SK-MEL-5 (cell line): Measurements from ENCODE around the gene RBM34. TPM values are rescaled to one million over a fixed set of nuclear protein-coding genes. Genes with fewer than 3 reads are reported as not detected.
"Not testable (repeated sequence)": the region's sequence is repeated elsewhere in the genome, so short reads cannot be mapped to it uniquely, and the experiment has no call there.

Source experiments
- DNase-seq: peaks from one replicate; pipeline ENCODE4 v3.0.0-alpha.2; 2016; ENCODE audit warnings: low read depth, low spot score
- in situ Hi-C: cut with HindIII; loops from 2 replicates; pipeline ENCODE4 v1.10.0; 2016; ENCODE audit warnings: low sequenced_read_pairs, high pct_unique_total_duplicates, low pct_unique_long_range_greater_than_20kb
- total RNA-seq: library from RNA; depleted of rRNA; stranded (reverse); fragments of >200 nt; shearing (Covaris generic); gene quantifications from 2 replicates; pipeline ENCODE4 v1.2.3, GENCODE V29; 2014

The RBM34 gene
- total RNA-seq, 1 experiment from 2014 or later: 65.4 TPM

DNA sequence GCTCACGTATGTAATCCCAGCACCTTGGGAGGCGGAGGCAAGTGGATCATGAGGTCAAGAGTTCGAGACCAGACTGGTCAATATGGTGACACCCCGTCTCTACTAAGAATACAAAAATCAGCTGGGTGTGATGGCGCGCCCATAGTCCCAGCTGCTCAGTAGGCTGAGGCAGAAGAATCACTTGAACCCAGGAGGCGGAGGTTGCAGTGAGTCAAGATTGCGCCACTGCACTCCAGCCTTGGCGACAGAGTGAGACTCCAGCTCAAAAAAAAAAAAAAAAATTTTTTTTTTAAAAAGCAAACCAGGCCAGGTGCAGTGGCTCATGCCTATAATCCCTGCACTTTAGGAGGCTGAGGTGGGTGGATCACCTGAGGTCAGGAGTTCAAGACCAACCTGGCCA, 1.8 kb downstream of the RBM34 start:
- in situ Hi-C loops: not testable (repeated sequence)

DNA sequence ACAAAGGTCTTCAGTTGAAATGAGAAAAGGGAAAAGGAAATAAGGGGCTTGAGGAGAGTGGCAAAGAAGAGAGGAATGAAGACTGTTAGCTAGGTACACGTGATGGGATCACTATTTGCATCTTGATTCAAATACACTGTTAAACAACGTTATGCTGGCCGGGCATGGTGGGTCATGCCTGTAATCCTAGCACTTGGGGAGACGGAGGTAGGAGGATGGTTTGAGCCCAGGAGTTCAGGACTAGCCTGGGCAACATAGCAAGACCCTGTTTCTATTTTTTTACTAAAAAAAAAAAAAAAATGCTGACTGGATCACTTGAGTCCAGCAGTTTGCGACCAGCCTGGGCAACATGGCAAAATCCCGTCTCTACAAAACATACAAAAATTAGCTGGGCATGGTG, 2.4 kb downstream of the RBM34 start:
- DNase-seq: no peak
- in situ Hi-C loops: no loop called here

More for the DNA sequence above, 1.8 kb downstream of the RBM34 start:
- DNase-seq: not testable (repeated sequence)

DNA sequence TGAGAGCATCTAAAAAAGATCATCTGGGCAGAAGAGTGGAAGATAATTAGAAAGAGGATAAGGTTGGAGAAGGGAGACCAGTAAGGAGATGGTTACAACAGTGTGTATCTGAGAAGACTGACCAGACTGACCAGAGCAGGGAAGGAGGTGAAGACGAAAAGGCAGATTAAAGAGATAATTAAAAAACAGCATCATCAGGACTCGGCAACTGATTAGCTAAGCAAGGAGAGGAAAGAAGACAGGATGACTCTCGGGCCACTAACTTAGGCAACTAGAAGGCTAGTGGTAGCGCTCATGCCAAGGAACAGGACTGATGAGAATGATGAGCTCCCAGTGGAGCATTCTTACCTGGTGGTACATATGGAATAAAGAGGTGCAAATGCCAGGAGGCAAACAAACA, 3.9 kb downstream of the RBM34 start:
- in situ Hi-C loops: no loop called here
- no peak for DNase-seq

DNA sequence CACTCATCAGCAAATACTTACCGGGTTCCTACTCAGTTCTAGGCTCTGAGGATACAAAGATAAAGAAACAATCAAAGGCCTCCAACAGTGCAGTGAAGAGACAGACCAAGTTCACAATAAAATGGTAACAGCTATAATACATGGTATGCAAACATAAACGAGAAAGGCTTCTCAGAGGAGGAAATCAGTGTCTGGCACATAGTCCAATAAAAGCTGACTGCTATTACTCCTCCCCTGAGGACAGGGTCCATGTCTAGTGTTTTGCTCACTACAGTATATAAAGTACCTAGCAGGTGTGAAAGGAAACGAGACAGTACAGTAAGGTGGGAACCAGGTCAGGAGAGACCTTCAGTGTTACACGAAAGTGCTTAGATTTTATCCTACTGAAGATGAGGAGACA, 4.3 kb downstream of the RBM34 start:
- DNase-seq: no peak
- in situ Hi-C loops: no loop called here

- DNase-seq: peak; percentile 38
- in situ Hi-C loops: no loop called here
Measured at GRCh38 chr1:235156265-235156664, 4.8 kb downstream of the RBM34 start.

- no peak for DNase-seq
- in situ Hi-C loops: no loop called here
Measured at GRCh38 chr1:235152235-235152634, 8.8 kb downstream of the RBM34 start.

DNA sequence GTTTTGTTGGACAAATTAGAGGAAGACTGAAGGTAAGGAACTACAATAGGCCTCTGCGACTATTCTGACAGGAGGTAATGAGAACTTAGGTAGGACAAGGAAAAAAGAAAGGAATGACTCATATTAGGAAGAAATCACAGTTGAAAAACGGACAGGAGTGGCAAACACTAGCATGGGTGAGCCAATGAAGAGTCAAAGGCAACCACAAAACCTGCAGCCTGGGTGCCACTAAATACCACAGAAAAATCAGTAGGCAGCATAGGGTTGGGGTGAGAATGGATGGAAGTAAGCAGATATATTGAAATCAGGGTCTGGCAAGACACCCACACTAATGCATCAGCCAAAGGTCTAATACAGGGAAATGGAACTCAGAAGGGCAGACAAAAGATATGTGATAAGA, 10.0 kb downstream of the RBM34 start:
- DNase-seq: no peak
- in situ Hi-C loops: no loop called here

DNA sequence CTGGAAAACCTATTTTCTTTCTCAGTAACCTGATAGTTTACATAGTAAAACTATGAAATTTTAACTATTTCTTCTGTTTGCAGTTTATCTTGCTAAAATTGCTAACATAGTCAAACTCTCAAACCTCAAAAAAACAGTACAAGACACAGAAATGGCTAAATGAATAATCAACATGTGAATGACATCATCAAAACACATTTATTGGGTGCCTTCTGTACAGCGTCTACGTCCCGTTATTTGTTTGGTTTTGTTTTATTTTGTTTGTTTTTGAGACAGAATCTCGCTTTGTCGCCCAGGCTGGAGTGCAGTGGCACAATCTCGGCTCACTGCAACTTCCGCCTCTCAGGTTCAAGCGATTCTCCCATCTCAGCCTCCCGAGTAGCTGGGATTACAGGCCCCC, 11.2 kb downstream of the RBM34 start:
- no peak for DNase-seq
- in situ Hi-C loops: no loop called here

- in situ Hi-C loops: no loop called here
Measured at GRCh38 chr1:235147269-235147668, 13.8 kb downstream of the RBM34 start.

GRCh38 chr1:235145639-235146038, 15.4 kb downstream of the RBM34 start:
- in situ Hi-C loops: no loop called here
- DNase-seq: no peak

More at GRCh38 chr1:235147269-235147668, 13.8 kb downstream of the RBM34 start:
- no peak for DNase-seq

- DNase-seq: no peak
- in situ Hi-C loops: no loop called here
Measured at GRCh38 chr1:235142991-235143390, 18.1 kb downstream of the RBM34 start.

DNA sequence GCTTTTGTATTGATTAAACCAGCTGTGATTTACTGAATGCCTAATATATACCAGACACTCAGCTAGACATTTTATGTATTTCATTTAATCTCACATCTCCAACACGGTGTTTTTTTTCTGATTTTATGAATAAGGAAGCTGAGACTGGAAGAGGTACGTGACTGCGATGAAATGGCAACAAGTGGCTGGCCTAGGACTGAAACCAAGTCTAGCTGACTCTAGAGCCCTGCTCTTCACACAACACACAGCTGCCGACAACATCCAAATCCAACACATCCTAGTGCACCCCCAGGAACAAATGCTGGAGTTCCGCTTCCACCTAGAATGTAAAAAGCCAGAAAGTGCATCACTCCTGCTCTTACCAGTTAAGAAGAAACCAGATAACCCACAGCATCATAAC, 21.7 kb downstream of the RBM34 start:
- DNase-seq: no peak
- in situ Hi-C loops: no loop called here

DNA sequence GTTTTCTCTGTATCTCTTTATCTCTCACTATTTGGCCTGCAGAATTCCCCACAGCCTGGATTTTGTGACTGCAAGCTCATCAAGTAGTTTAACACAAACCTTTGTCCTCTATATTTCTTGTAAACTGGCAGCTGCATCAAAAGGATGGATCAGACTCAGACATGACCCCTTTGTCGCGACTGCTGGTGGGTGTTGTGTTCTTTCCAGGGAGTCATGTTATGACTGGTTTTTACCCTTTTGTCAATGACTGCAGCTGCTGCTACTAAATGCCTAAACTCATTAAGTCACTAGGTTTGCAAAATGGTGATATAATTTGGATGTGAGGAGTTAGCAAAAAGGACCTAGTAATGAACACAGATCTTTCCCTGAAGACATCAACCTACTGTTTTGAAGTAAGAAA, 22.2 kb downstream of the RBM34 start:
- DNase-seq: no peak
- in situ Hi-C loops: no loop called here

- in situ Hi-C loops: no loop called here
- DNase-seq: no peak
Measured at GRCh38 chr1:235136111-235136510, 24.9 kb downstream of the RBM34 start.

GRCh38 chr1:235134171-235134570, 26.9 kb downstream of the RBM34 start:
- no peak for DNase-seq
- in situ Hi-C loops: no loop called here

DNA sequence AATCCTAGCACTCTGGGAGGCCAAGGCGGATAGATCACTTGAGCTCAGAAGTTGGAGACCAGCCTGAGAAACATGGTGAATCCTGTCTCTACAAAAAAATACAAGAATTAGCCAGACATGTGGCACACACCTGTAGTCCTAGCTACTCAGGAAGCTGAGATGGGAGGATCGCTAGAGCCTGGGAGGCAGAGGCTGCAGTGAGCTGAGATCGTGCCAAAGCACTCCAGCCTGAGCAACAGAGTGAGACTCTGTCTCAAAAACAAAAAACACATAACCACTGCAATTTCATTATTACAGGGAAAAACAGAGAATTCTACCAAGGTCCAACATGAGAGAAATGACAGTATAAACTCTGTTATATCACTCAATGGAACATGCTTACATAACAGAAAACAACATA, 28.0 kb downstream of the RBM34 start:
- no peak for DNase-seq
- in situ Hi-C loops: no loop called here

DNA sequence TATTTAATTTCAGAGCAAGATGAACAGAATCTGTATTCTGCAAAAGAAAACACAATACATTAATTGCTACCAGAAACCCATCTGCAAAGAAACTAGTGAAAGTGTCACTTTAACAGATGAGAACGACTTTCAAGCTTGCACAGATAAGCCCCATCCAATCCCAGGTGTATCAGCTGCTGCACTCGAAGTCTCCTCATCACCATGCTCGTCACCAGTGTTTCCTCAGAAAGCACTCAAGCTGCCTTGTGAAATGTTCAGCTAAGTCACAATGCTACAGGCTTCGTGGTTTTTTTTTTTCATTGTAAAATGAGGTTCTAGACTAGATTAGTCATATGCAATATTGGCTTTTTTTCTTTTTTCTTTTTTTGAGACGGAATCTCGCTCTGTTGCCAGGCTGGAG, 29.1 kb downstream of the RBM34 start:
- in situ Hi-C loops: no loop called here
- no peak for DNase-seq

DNA sequence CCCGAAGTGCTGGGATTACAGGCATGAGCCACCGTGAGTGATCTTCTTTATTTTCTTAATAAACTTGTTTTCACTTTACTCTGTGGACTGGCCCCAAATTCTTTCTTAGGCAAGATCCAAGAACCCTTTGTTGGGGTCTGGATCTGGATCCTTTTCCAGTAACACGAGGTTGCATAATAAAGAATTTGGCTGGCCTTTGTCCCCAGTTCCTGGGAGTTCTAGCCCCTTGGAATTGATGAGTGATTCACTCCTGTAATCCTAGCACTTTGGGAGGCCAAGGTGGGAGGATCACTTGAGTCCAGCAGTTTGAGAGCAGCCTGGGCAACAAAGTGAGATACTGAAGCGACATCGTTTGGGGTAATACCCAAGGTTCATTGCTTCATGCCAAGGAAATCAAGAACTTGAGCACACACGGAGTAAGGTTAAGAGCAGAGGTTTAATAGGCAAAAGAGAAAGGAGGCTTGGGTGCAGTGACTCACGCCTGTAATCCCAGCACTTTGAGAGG, 30.2 kb downstream of the RBM34 start:
- no peak for DNase-seq
- in situ Hi-C loops: no loop called here

- peak; percentile 70 for DNase-seq
- in situ Hi-C loops: no loop called here
Measured at GRCh38 chr1:235129774-235130570, 31.1 kb downstream of the RBM34 start.
